Calu3 (cell line): ENCODE data around the gene RRP12. TPM values are rescaled to one million over a fixed set of nuclear protein-coding genes. Genes with fewer than 3 reads are reported as not detected.
A peak's percentile ranks its signal among the peaks of the same experiment; 100 is the strongest.
"Not testable (repeated sequence)": the region's sequence is repeated elsewhere in the genome, so short reads cannot be mapped to it uniquely, and the experiment has no call there.

ENCODE experiments used
- BruUV-seq: library from RNA; stranded (reverse); fragments of 400-500 nt; replicated peaks from 2 replicates; lab custom pipeline; 2021; lab: Mats Ljungman, UMichigan
- CTCF ChIA-PET: fragments of 300-600 bp; sonication (Branson Sonifier 250); formaldehyde crosslinking; loops from one replicate; lab custom pipeline; 2022; ENCODE audit warnings: antibody characterized with exemption; lab: Charles Lee
- DNase-seq: peaks from one replicate; pipeline ENCODE4 v3.0.0; 2022
- H3K27ac Mint-ChIP-seq: one replicate; pipeline ENCODE4 v1.8.0; 2022; ENCODE audit warnings: mixed read lengths; ENCODE audit not compliant: unreplicated experiment
- H3K27me3 Mint-ChIP-seq: one replicate; pipeline ENCODE4 v1.8.0; 2022; ENCODE audit warnings: mixed read lengths; ENCODE audit not compliant: unreplicated experiment
- H3K36me3 Mint-ChIP-seq: one replicate; pipeline ENCODE4 v1.8.0; 2022; ENCODE audit warnings: mild to moderate bottlenecking, moderate library complexity, mixed read lengths; ENCODE audit not compliant: insufficient read depth, unreplicated experiment
- H3K4me1 Mint-ChIP-seq: one replicate; pipeline ENCODE4 v1.8.0; 2022; ENCODE audit warnings: mild to moderate bottlenecking, low read depth, mixed read lengths; ENCODE audit not compliant: unreplicated experiment
- H3K4me3 Mint-ChIP-seq: one replicate; pipeline ENCODE4 v1.8.0; 2022; ENCODE audit warnings: mild to moderate bottlenecking, low read depth, moderate library complexity, mixed read lengths; ENCODE audit not compliant: unreplicated experiment
- H3K9me3 Mint-ChIP-seq: one replicate; pipeline ENCODE4 v1.8.0; 2022; ENCODE audit warnings: low read depth, mixed read lengths; ENCODE audit not compliant: unreplicated experiment
- CTCF ChIP-seq: fragments of 200-600 bp; IDR thresholded peaks from one replicate; pipeline ENCODE4 v1.8.0; 2022; ENCODE audit warnings: antibody characterized with exemption; ENCODE audit not compliant: unreplicated experiment
- intact Hi-C: fragments of 100-400 bp; cut with micrococcal nuclease; formaldehyde crosslinking; loops from one replicate; pipeline ENCODE4 v1.10.0; 2022; ENCODE audit not compliant: unreplicated experiment
- total RNA-seq: library from RNA; stranded (reverse); gene quantifications from 2 replicates; pipeline ENCODE4 v1.2.3, GENCODE V29; 2022

Gene RRP12
- total RNA-seq, 1 experiment from 2014 or later: 52.6 TPM

GRCh38 chr10:97426776-97427570, 25.8 kb upstream of the RRP12 start:
- H3K36me3 Mint-ChIP-seq: peaks cover 42% of the 10 kb centered on the region
- no peak for DNase-seq
- H3K27ac Mint-ChIP-seq: peak overlapping the region; percentile 83
- H3K4me3 Mint-ChIP-seq: peak overlapping the region; percentile 86
- BruUV-seq: no TSS peak
- H3K27me3 Mint-ChIP-seq: no peaks in the 10 kb centered on the region
- TF ChIP-seq CTCF: no peak
- intact Hi-C loops: loop anchor here (2.0 kb wide), 1 partner anchor 20 kb away; no protein-coding TSS in a partner anchor
- H3K4me1 Mint-ChIP-seq: no peaks in the 10 kb centered on the region
- CTCF ChIA-PET: interaction anchor here (0.6 to 1.8 kb wide), 2 partner anchors 26 to 63 kb away, joined by 3 to 6 read pairs; partner anchors contain the start of gene RRP12
- H3K9me3 Mint-ChIP-seq: no peaks in the 10 kb centered on the region

GRCh38 chr10:97425964-97426775, 25.0 kb upstream of the RRP12 start, which contains the start of gene PGAM1:
Gene PGAM1, plus strand, starts transcription at chr10:97426191. Its CDS starts 117 bp downstream, at chr10:97426308.
- Mint-ChIP-seq H3K4me1 (no peaks in the 10 kb centered on the region), H3K27ac (peak within 1 kb of the TSS; percentile 83), H3K9me3 (no peaks in the 10 kb centered on the region), H3K4me3 (peak within 1 kb of the TSS; percentile 86), H3K27me3 (no peaks in the 10 kb centered on the region), H3K36me3 (peaks cover 34% of the 10 kb centered on the region)
- CTCF ChIA-PET: interaction anchor here (1.8 kb wide), 1 partner anchor 25 kb away, joined by 6 read pairs; the partner anchor contains the start of gene RRP12
- intact Hi-C loops: loop anchor here (2.0 kb wide), 1 partner anchor 19 kb away; no protein-coding TSS in a partner anchor
- TF ChIP-seq CTCF: peak; percentile 41
- no TSS peak for BruUV-seq
- DNase-seq: peak; percentile 93

DNA sequence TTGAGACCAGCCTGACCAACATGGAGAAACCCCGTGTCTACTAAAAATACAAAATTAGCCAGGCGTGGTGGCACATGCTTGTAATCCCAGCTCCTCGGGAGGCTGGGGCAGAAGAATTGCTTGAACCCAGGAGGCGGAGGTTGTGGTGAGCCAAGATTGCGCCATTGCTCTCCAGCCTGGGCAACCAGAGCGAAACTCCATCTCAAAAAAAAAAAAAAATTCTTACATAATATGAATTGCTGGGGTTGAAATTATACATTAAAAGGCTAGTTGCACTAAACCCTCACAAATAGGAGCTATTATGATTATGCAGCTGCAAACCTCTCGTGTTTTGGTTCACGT, 22.6 kb upstream of the RRP12 start:
- H3K27me3 Mint-ChIP-seq, CTCF ChIA-PET, intact Hi-C loops, BruUV-seq, H3K4me1 Mint-ChIP-seq, H3K27ac Mint-ChIP-seq, DNase-seq, H3K9me3 Mint-ChIP-seq, H3K4me3 Mint-ChIP-seq: not testable (repeated sequence)
- H3K36me3 Mint-ChIP-seq: peaks cover 25% of the 10 kb centered on the region

DNA sequence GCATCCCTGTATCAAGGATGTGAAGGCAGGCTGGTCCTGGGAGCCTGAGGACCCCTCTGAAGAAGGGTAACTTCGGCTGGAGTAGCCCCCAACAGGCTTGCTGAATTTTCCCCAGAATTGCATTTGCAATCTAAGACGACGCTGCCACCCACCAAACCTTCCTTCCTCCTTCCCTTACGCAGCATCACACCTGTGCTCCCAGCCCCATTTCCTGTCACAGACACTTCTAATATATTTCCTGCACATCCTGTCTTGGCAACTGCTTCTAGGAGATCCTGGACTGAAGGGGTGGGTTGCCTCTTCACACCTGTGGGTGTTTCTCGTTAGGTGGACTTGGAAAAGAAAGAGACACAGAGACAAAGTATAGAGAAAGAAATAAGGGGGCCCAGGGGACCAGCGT, 15.4 kb upstream of the RRP12 start:
- no peaks in the 10 kb centered on the region for H3K9me3 Mint-ChIP-seq
- no peak overlapping the region for H3K27ac Mint-ChIP-seq
- no TSS peak for BruUV-seq
- TF ChIP-seq CTCF: no peak
- H3K36me3 Mint-ChIP-seq: no peaks in the 10 kb centered on the region
- DNase-seq: no peak
- intact Hi-C loops: no loop called here
- peaks cover 8% of the 10 kb centered on the region for H3K4me1 Mint-ChIP-seq
- no peak overlapping the region for H3K4me3 Mint-ChIP-seq
- CTCF ChIA-PET: no interaction called here
- H3K27me3 Mint-ChIP-seq: no peaks in the 10 kb centered on the region
